Liver (tissue), 9 donors: ENCODE data around the gene NRM. TPM values are rescaled to one million over a fixed set of nuclear protein-coding genes. Genes with fewer than 3 reads are reported as not detected.

Experiments
- DNase-seq: peaks from one replicate; pipeline ENCODE4 v3.0.0-alpha.2; 2017; ENCODE audit warnings: low spot score
- H3K27ac ChIP-seq, 2 donors: one replicate each; pipeline ENCODE4 v1.7.0; 2013; ENCODE audit warnings: inconsistent platforms in 2 of 2, low read length in 2 of 2, control low read depth in 1 of 2, low read depth in 1 of 2, mild to moderate bottlenecking in 1 of 2
- H3K27me3 ChIP-seq, 4 donors: one replicate each; pipeline versions ENCODE4 v1.6.1 to v1.7.0; 2013; ENCODE audit warnings: low read length in 3 of 4, inconsistent platforms in 1 of 4, mild to moderate bottlenecking in 1 of 4, moderate library complexity in 1 of 4; ENCODE audit not compliant: control insufficient read depth in 4 of 4, insufficient read depth in 4 of 4
- H3K36me3 ChIP-seq, 4 donors: one replicate each; pipeline versions ENCODE4 v1.6.1 to v1.7.0; 2013; ENCODE audit warnings: low read length in 3 of 4, mild to moderate bottlenecking in 3 of 4, low read depth in 1 of 4, moderate library complexity in 1 of 4; ENCODE audit not compliant: control insufficient read depth in 4 of 4, insufficient read depth in 3 of 4
- H3K4me1 ChIP-seq, 4 donors: one replicate each; pipeline versions ENCODE4 v1.6.1 to v1.7.0; 2013; ENCODE audit warnings: low read length in 3 of 4, mild to moderate bottlenecking in 3 of 4, moderate library complexity in 1 of 4; ENCODE audit not compliant: control insufficient read depth in 4 of 4, insufficient read depth in 4 of 4
- H3K4me3 ChIP-seq, 3 donors: one replicate each; pipeline versions ENCODE4 v1.6.1 to v1.7.0; 2013; ENCODE audit warnings: low read length in 3 of 3, control low read depth in 1 of 3, low read depth in 1 of 3, mild to moderate bottlenecking in 1 of 3
- H3K9ac ChIP-seq, 2 donors: one replicate each; pipeline ENCODE4 v1.7.0; 2013; ENCODE audit warnings: low read length in 2 of 2, mild to moderate bottlenecking in 2 of 2, moderate library complexity in 2 of 2, control low read depth in 1 of 2, low read depth in 1 of 2
- H3K9me3 ChIP-seq, 4 donors: one replicate each; pipeline versions ENCODE4 v1.6.1 to v1.7.0; 2013; ENCODE audit warnings: low read length in 3 of 4; ENCODE audit not compliant: control insufficient read depth in 4 of 4
- ATF3 ChIP-seq: IDR thresholded peaks from 2 replicates; pipeline ENCODE4 v1.6.1; 2016; ENCODE audit warnings: antibody characterized with exemption
- CTCF ChIP-seq: fragments of 150-350 bp; IDR thresholded peaks from 2 replicates; pipeline ENCODE4 v1.5.1; 2017; ENCODE audit warnings: improper control_type of control experiment, low read depth, low read length; ENCODE audit not compliant: missing input control
- EGR1 ChIP-seq, 2 donors: IDR thresholded peaks; 2 replicates each; pipeline ENCODE4 v1.6.1; 2016 to 2018; ENCODE audit warnings: antibody characterized with exemption in 2 of 2, low read depth in 2 of 2
- FOXA1 ChIP-seq: IDR thresholded peaks from 2 replicates; pipeline ENCODE4 v1.6.1; 2016; ENCODE audit warnings: antibody characterized with exemption
- FOXA2 ChIP-seq: IDR thresholded peaks from 2 replicates; pipeline ENCODE4 v1.6.1; 2016; ENCODE audit warnings: antibody characterized with exemption
- GABPA ChIP-seq, 2 donors: IDR thresholded peaks in 1 of 2; conservative IDR thresholded peaks in 1 of 2; 2 replicates each; pipeline ENCODE4 v1.6.1; 2016; ENCODE audit warnings: antibody characterized with exemption in 2 of 2, mild to moderate bottlenecking in 1 of 2, moderate library complexity in 1 of 2
- HNF4A ChIP-seq, 2 donors: conservative IDR thresholded peaks; 2 replicates each; pipeline ENCODE4 v1.6.1; 2016; ENCODE audit warnings: antibody characterized with exemption in 2 of 2, mild to moderate bottlenecking in 2 of 2
- HNF4G ChIP-seq: IDR thresholded peaks from 2 replicates; pipeline ENCODE4 v1.6.1; 2016; ENCODE audit warnings: antibody characterized with exemption
- JUND ChIP-seq, 2 donors: IDR thresholded peaks; 2 replicates each; pipeline ENCODE4 v1.6.1; 2016; ENCODE audit warnings: antibody characterized with exemption in 2 of 2
- MAX ChIP-seq: IDR thresholded peaks from 2 replicates; pipeline ENCODE4 v1.6.1; 2016; ENCODE audit warnings: antibody characterized with exemption
- NR2F2 ChIP-seq: IDR thresholded peaks from 2 replicates; pipeline ENCODE4 v1.6.1; 2016; ENCODE audit warnings: antibody characterized with exemption
- RAD21 ChIP-seq, 2 donors: IDR thresholded peaks; 2 replicates each; pipeline ENCODE4 v1.6.1; 2016; ENCODE audit warnings: antibody characterized with exemption in 2 of 2, mild to moderate bottlenecking in 2 of 2
- REST ChIP-seq: IDR thresholded peaks from 2 replicates; pipeline ENCODE4 v1.6.1; 2016; ENCODE audit warnings: antibody characterized with exemption, mild to moderate bottlenecking
- RXRA ChIP-seq, 2 donors: IDR thresholded peaks; 2 replicates each; pipeline ENCODE4 v1.6.1; 2017 to 2018; ENCODE audit warnings: antibody characterized with exemption in 2 of 2, mild to moderate bottlenecking in 1 of 2
- SP1 ChIP-seq: IDR thresholded peaks from 2 replicates; pipeline ENCODE4 v1.6.1; 2018; ENCODE audit warnings: antibody characterized with exemption, mild to moderate bottlenecking
- TAF1 ChIP-seq: conservative IDR thresholded peaks from 2 replicates; pipeline ENCODE4 v1.6.1; 2016; ENCODE audit warnings: antibody characterized with exemption, mild to moderate bottlenecking
- YY1 ChIP-seq: IDR thresholded peaks from 2 replicates; pipeline ENCODE4 v1.6.1; 2016; ENCODE audit warnings: antibody characterized with exemption, mild to moderate bottlenecking
- ZBTB33 ChIP-seq: IDR thresholded peaks from 2 replicates; pipeline ENCODE4 v1.6.1; 2016; ENCODE audit warnings: antibody characterized with exemption
- WGBS: extraction: QIAGEN DNeasy Blood & Tissue Kit; methylation state at CpG from one replicate; pipeline ENCODE4 v1.1.7; 2013; 5-methylcytosine and 5-hydroxymethylcytosine counted together
- polyA plus RNA-seq, 2 donors: library from polyadenylated mRNA; stranded (reverse) in 1 of 2; unstranded in 1 of 2; fragments of 200-250 nt in 1 of 2; fragments of >200 nt in 1 of 2; fragmentation: Nextera tagmentation in 1 of 2; extraction: Ambion mirVana in 1 of 2; gene quantifications; one replicate each; pipeline versions ENCODE4 v1.2.1 to v1.2.3, GENCODE V29; 2013 to 2015
- total RNA-seq, 2 donors: library from RNA; depleted of rRNA; stranded (reverse); fragments of >200 nt; gene quantifications; one replicate each; pipeline ENCODE4 v1.2.3, GENCODE V29; 2014
- donor health status: healthy.
- donor health status: healthy.
- donor health status: healthy.
- donor health status: healthy.
- donor health status: healthy.

Gene NRM
- total and polyA plus RNA-seq, 4 donors: 0.59 to 3.3 (median 2.4) TPM

- 1% methylated on average over 8 of the region's 8 CpGs for WGBS
- Histone ChIP-seq H3K36me3 (peaks cover 2 to 24% (median 20%) of the 10 kb centered on the region in 4 donors), H3K27me3 (no peaks in the 10 kb centered on the region), H3K9ac (peak overlapping the region; percentile 61 to 68), H3K4me3 (peak overlapping the region; percentile 65 to 75 (median 67)), H3K4me1 (peaks cover 4 to 17% (median 15%) of the 10 kb centered on the region in 4 donors), H3K9me3 (no peaks in the 10 kb centered on the region), H3K27ac (peak overlapping the region; percentile 78 to 90)
- TF ChIP-seq RAD21 (IDR thresholded peaks at IDR 0.05) (no peak), GABPA (IDR thresholded peaks at IDR 0.05 in 1 of 2, conservative IDR thresholded peaks at IDR 0.05 in 1 of 2) (no peak), FOXA1 (no peak), ZBTB33 (no peak), REST (no peak), NR2F2 (no peak), CTCF (no peak), EGR1 (IDR thresholded peaks at IDR 0.05; ENCODE audit: low read depth in 2 of 2) (no peak), FOXA2 (no peak), ATF3 (no peak), SP1 (no peak), HNF4A (conservative IDR thresholded peaks at IDR 0.05) (no peak), MAX (no peak), HNF4G (no peak), TAF1 (no peak), RXRA (IDR thresholded peaks at IDR 0.05) (no peak), YY1 (no peak), JUND (IDR thresholded peaks at IDR 0.05) (no peak)
- DNase-seq: no peak
These were observed 26.0 kb upstream of the NRM start for GRCh38 chr6:30716879-30717128.

- H3K36me3 ChIP-seq: peaks cover 2 to 32% (median 23%) of the 10 kb centered on the region in 4 donors
- H3K27me3 ChIP-seq: no peaks in the 10 kb centered on the region
- H3K9ac ChIP-seq: no peak overlapping the region
- no peak overlapping the region for H3K27ac ChIP-seq
- WGBS: 93% methylated on average over 1 of the region's 1 CpG
- H3K4me1 ChIP-seq: peaks cover 6 to 21% (median 13%) of the 10 kb centered on the region in 4 donors
- no peak for DNase-seq
- no peaks in the 10 kb centered on the region for H3K9me3 ChIP-seq
- no peak overlapping the region for H3K4me3 ChIP-seq
- TF ChIP-seq ATF3 (no peak), ZBTB33 (no peak), GABPA (IDR thresholded peaks at IDR 0.05 in 1 of 2, conservative IDR thresholded peaks at IDR 0.05 in 1 of 2) (no peak), HNF4G (no peak), SP1 (no peak), RXRA (IDR thresholded peaks at IDR 0.05) (no peak), MAX (no peak), NR2F2 (no peak), EGR1 (IDR thresholded peaks at IDR 0.05; ENCODE audit: low read depth in 2 of 2) (no peak), REST (no peak), TAF1 (no peak)
These were observed 23.5 kb upstream of the NRM start for GRCh38 chr6:30714263-30714662.
